KBM-7 (cell line): ENCODE data around the gene SCGB1C1.
"Not testable (repeated sequence)": the region's sequence is repeated elsewhere in the genome, so short reads cannot be mapped to it uniquely, and the experiment has no call there.

Source experiments
- DNase-seq: peaks from one replicate; pipeline ENCODE4 v3.0.0-alpha.2; 2015
- in situ Hi-C: fragments of 300-500 bp; cut with MboI; formaldehyde crosslinking; loops from 2 replicates; pipeline ENCODE4 v1.14.3; 2020; ENCODE audit warnings: low sequenced_read_pairs, low pct_unique_long_range_greater_than_20kb, mixed read lengths

SCGB1C1 gene

GRCh38 chr11:192674-193128 lies at the start of gene SCGB1C1:
SCGB1C1 (plus strand) TSS chr11:193078; CDS start chr11:193100, 22 bp downstream.
- in situ Hi-C loops = not testable (repeated sequence)

GRCh38 chr11:180242-180641 lies 12.6 kb upstream of the SCGB1C1 start:
- in situ Hi-C loops, DNase-seq: not testable (repeated sequence)

More at GRCh38 chr11:192674-193128, at the start of gene SCGB1C1:
- DNase-seq = not testable (repeated sequence)

DNA sequence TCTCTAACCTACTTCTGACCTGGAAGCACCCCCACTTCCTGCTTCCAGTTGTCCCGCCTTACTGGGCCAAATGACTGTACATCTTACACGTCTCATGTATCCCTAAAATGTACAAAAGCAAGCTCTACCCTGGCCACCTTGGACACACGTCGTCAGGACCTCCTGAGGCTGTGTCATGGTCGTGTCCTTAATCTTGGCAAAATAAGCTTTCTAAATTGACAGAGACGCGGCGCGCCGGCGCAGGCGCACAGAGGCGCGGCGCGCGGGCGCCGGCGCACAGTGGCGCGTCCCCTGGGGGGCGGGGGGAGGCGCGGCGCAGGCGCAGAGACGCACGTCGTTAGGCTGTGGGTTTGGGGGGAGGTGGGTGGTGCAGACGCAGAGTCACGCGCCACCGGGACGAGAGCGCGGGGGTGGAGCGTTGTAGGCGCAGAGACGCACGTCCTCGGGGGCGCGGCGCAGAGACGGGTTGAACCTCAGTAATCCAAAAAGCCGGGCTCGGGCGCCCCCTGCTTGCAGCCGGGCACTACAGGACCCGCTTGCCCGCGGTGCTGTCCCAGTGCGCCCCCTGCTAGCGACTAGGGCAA lies 3.6 kb upstream of the SCGB1C1 start:
- in situ Hi-C loops, DNase-seq: not testable (repeated sequence)

GRCh38 chr11:189843-190311 lies 3.0 kb upstream of the SCGB1C1 start:
- in situ Hi-C loops, DNase-seq: not testable (repeated sequence)

GRCh38 chr11:190546-190945 lies 2.3 kb upstream of the SCGB1C1 start:
- in situ Hi-C loops, DNase-seq: not testable (repeated sequence)

DNA sequence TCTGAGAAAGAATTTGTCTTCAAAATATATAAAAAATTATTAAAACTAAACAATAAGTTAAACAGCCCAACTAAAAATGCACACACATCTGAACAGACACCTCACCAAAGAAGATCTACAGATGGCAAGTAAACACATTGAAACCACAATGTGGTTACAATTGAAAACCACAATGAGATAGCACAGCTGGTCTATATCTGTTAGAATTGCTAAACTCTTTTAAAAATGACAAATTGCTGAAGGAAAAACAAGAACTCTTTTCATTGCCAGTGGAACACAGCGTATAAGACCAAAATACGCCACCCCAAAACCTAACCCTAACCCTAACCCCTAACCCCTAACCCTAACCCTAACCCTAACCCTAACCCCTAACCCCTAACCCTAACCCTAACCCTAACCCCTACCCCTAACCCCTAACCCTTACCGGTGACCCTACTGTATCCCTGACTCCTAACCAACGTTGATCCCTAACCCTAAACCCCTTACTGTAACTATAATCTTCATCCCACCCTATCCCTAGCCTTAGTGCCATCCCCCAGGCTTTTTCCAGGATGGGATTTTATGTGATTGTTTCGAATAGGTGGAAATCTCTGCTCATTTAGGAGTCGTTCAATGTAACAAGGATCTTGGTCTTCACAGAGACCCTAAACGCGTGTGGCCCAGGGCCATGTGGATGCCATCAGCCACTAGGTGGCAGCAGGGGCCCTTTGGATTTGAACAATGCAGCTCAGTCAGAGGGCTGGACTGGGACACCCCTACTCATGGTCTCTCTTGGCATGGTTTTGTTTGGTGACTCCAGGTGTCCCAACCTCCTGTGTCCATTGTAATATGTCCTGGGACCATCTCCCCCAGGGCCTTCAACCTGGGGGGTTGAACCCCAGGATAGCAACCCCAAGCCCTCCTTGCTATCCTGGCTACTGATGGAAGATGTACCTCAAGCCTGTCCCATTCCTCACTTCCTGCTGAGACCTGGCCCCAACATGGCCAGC lies 1.1 kb upstream of the SCGB1C1 start:
- DNase-seq, in situ Hi-C loops: not testable (repeated sequence)

GRCh38 chr11:193481-193880 lies 603 bp downstream of the SCGB1C1 start:
- in situ Hi-C loops, DNase-seq: not testable (repeated sequence)

GRCh38 chr11:196786-197731 lies 4.2 kb downstream of the SCGB1C1 start:
- in situ Hi-C loops = no loop called here
- DNase-seq = no peak

- in situ Hi-C loops = no loop called here
- no peak for DNase-seq
These were observed 4.9 kb downstream of the SCGB1C1 start for GRCh38 chr11:197741-198235.

DNA sequence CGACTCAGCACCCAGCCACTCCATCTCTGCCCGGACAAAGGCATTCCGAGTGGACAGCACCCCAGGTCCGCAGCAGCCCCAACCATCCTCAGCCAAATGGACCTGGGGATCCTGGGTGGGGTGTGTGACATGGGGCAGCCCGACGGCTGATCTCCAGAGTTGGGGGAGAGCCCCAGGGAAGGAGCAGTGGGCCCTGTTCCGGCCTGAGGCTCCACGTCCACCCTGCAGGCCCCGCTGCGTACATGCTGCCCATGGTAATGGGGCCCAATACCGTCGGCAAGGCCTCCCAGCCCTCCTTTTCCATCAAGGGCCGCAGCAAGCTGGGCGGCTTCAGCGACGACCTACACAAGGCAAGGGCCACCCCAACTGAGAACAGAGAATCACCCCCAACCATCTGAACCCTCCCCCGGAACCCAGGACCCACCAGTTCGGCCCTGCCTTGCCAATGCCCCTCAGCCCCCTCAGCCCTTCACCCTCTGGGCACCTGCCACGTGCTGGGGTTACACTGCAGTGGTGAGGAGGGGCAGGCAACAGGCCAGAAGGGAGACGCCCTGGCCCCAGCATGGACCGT lies 5.4 kb downstream of the SCGB1C1 start:
- no peak for DNase-seq
- in situ Hi-C loops = no loop called here

DNA sequence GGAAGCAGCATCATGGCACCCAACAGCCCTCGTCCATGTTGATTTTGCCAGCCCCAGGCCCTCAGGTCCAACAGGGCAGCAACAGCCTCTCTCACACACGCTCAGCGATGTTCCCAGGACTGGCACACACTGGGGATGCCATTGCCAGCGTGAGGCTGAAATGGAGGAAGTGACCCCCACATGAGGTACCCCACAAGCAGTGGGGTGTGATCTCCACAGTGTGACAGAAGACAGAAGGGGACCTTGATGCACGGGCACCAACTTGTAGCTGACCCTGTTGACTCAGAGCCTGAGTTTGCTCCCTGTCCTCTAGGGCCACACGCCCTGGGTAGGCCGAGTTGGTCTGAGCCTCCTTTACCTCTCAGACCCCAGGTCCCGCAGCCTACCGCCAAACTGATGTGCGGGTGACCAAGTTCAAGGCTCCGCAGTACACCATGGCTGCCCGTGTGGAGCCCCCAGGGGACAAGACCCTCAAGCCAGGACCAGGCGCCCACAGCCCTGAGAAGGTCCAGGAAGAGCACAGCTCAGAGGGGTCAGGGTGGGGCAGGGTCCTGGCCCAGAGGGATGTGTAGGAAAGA lies 6.2 kb downstream of the SCGB1C1 start:
- DNase-seq = no peak
- in situ Hi-C loops = no loop called here

- no peak for DNase-seq
- in situ Hi-C loops = no loop called here
These were observed 6.9 kb downstream of the SCGB1C1 start for GRCh38 chr11:199782-200181.

DNA sequence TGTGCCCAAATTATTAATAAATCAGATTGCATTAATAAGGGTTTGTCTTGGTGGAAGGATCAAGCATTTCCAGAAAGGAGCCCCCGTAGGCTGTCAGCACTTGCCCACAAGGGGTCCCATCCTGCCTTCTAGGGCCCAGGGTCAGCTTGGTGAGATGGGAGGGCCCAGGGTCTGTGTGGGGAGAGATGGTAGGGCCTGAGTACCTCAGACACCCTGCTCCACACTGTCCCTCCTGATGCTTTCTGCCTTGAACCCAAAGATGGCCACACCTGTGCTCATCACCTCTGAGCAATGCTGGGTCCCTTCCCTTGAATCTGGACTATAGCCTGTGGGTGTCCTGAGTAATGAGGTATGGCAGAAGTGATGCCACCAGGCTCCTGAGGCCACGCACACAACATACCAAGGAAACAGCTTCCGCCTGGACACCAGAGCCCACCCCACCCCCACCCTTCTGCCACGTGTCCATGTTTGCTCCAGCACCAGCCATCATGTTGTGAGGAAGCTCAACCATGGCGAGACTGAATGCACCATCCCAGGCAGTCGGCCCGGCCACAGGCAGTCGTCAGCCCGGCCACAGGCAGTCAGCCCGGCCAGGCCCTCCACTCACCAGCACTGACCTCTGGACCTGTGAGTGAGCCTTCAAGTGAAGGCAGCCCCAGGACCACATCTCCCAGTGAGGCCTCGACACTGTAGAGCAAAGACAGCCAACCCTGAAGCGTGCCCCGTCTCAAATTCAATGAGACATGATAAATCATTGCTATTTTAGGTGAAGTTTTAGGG lies 7.5 kb downstream of the SCGB1C1 start:
- no peak for DNase-seq
- in situ Hi-C loops = no loop called here

GRCh38 chr11:201966-202365 lies 9.1 kb downstream of the SCGB1C1 start:
- in situ Hi-C loops = no loop called here
- DNase-seq = peak; percentile 74

DNA sequence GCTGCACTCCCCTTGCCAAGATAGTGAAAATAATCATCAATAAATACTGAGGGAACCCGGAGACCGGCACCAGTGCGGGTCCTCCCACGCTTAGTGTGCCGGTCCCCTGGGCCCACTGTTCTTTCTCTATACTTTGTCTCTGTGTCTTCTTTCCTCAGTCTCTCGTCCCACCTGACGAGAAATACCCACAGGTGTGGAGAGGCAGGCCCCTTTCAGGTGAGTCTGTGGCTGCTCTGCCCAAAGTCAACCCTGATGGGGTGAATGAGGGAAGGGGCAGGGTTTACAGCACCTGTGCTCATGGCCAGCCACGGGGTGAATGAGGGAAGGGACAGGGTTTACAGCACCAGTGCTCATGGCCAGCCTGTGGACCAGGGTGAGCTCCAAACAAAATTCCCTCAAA lies 9.6 kb downstream of the SCGB1C1 start:
- in situ Hi-C loops = no loop called here
- no peak for DNase-seq

- DNase-seq = no peak
- in situ Hi-C loops = no loop called here
These were observed 10.4 kb downstream of the SCGB1C1 start for GRCh38 chr11:203056-203944.
